Activated CD4-positive, alpha-beta T cell treated with anti-CD3 and anti-CD28 coated beads, Interleukin-2, amount 50 U/mL, for 1 hour (primary cell): Measurements from ENCODE around the gene KCNJ16.

Experiments used
- DNase-seq: peaks from one replicate; pipeline ENCODE4 v3.0.0-alpha.2; 2020

KCNJ16 gene

GRCh38 chr17:70099294-70099693, 24.3 kb downstream of the KCNJ16 start:
- DNase-seq = no peak

- DNase-seq = no peak
Observed at GRCh38 chr17:70099884-70100283, 24.9 kb downstream of the KCNJ16 start.

GRCh38 chr17:70100983-70101382, 26.0 kb downstream of the KCNJ16 start:
- no peak for DNase-seq

- DNase-seq = no peak
Observed at GRCh38 chr17:70102531-70102930, 27.5 kb downstream of the KCNJ16 start.

- no peak for DNase-seq
Observed at GRCh38 chr17:70104791-70105523, 29.9 kb downstream of the KCNJ16 start.

- no peak for DNase-seq
Observed at GRCh38 chr17:70105641-70106040, 30.6 kb downstream of the KCNJ16 start.

GRCh38 chr17:70106551-70106950, 31.5 kb downstream of the KCNJ16 start:
- no peak for DNase-seq

- DNase-seq = no peak
Observed at GRCh38 chr17:70107441-70107840, 32.4 kb downstream of the KCNJ16 start.

- no peak for DNase-seq
Observed at GRCh38 chr17:70107904-70108565, 33.0 kb downstream of the KCNJ16 start.

- DNase-seq = no peak
Observed at GRCh38 chr17:70109497-70109896, 34.5 kb downstream of the KCNJ16 start.

- no peak for DNase-seq
Observed at GRCh38 chr17:70110443-70110880, 35.4 kb downstream of the KCNJ16 start.

GRCh38 chr17:70111201-70111600, 36.2 kb downstream of the KCNJ16 start:
- DNase-seq = no peak

GRCh38 chr17:70114405-70114804, 39.4 kb downstream of the KCNJ16 start:
- DNase-seq = no peak

GRCh38 chr17:70115126-70115525, 40.1 kb downstream of the KCNJ16 start:
- no peak for DNase-seq

- DNase-seq = no peak
Observed at GRCh38 chr17:70116919-70117318, 41.9 kb downstream of the KCNJ16 start.

GRCh38 chr17:70119545-70119944, 44.5 kb downstream of the KCNJ16 start:
- no peak for DNase-seq

GRCh38 chr17:70119983-70120382, 45.0 kb downstream of the KCNJ16 start:
- no peak for DNase-seq

GRCh38 chr17:70120425-70120824, 45.4 kb downstream of the KCNJ16 start:
- no peak for DNase-seq

- DNase-seq = no peak
Observed at GRCh38 chr17:70121126-70121525, 46.1 kb downstream of the KCNJ16 start.

GRCh38 chr17:70123193-70123592, 48.2 kb downstream of the KCNJ16 start:
- DNase-seq = no peak

- DNase-seq = no peak
Observed at GRCh38 chr17:70124723-70125122, 49.7 kb downstream of the KCNJ16 start.

- DNase-seq = no peak
Observed at GRCh38 chr17:70127221-70127873, 52.3 kb downstream of the KCNJ16 start.

- no peak for DNase-seq
Observed at GRCh38 chr17:70128727-70129238, 53.8 kb downstream of the KCNJ16 start.

GRCh38 chr17:70130289-70130688, 55.3 kb downstream of the KCNJ16 start:
- DNase-seq = no peak
